BLaER1 treated with 17β-estradiol and CSF1 and Interleukin-3, amounts not matched to agents 10 nM and 100 nM (cell line): ENCODE results near the gene KRTAP10-3.

Source experiments
- H3K27ac ChIP-seq, 11 experiments: shearing (Covaris generic); formaldehyde crosslinking; 2 replicates each; pipeline ENCODE4 v1.8.1; 2022
- H3K27me3 ChIP-seq, 11 experiments: shearing (Covaris generic); formaldehyde crosslinking; 2 replicates each; pipeline ENCODE4 v1.8.1; 2022
- H3K36me3 ChIP-seq, 11 experiments: shearing (Covaris generic); formaldehyde crosslinking; 2 replicates each; pipeline ENCODE4 v1.8.1; 2022
- H3K4me1 ChIP-seq, 10 experiments: shearing (Covaris generic); formaldehyde crosslinking; 2 replicates each; pipeline ENCODE4 v1.8.1; 2022
- H3K4me2 ChIP-seq, 11 experiments: shearing (Covaris generic); formaldehyde crosslinking; 2 replicates each; pipeline ENCODE4 v1.8.1; 2022
- H3K4me3 ChIP-seq, 10 experiments: shearing (Covaris generic); formaldehyde crosslinking; 2 replicates each; pipeline ENCODE4 v1.8.1; 2022
- H3K9ac ChIP-seq, 11 experiments: shearing (Covaris generic); formaldehyde crosslinking; 2 replicates each; pipeline ENCODE4 v1.8.1; 2022
- H3K9me3 ChIP-seq, 11 experiments: shearing (Covaris generic); formaldehyde crosslinking; replicated peaks in 1 of 11; 2 replicates each; pipeline ENCODE4 v1.8.1; 2022
- H4K20me1 ChIP-seq, 11 experiments: shearing (Covaris generic); formaldehyde crosslinking; 2 replicates each; pipeline ENCODE4 v1.8.1; 2022
- Cebpa-rat ChIP-seq, 11 experiments: shearing (Covaris generic); IDR thresholded peaks; 2 replicates each; pipeline ENCODE4 v1.8.1; 2022

KRTAP10-3 gene

GRCh38 chr21:44528634-44528995 is 30.0 kb downstream of the KRTAP10-3 start:
- Histone ChIP-seq H3K4me2 (no peak overlapping the region), H3K4me1 (no peaks in the 10 kb centered on the region), H3K36me3 (no peaks in the 10 kb centered on the region), H4K20me1 (no peaks in the 10 kb centered on the region), H3K27ac (no peak overlapping the region), H3K4me3 (no peak overlapping the region), H3K9ac (no peak overlapping the region), H3K27me3 (no peaks in the 10 kb centered on the region), H3K9me3 (peaks cover 13 to 22% (median 19%) of the 10 kb centered on the region in 11 experiments; a peak in 21 of 22 replicates)
- TF ChIP-seq Cebpa-rat (IDR thresholded peaks at IDR 0.05) = no peak

DNA sequence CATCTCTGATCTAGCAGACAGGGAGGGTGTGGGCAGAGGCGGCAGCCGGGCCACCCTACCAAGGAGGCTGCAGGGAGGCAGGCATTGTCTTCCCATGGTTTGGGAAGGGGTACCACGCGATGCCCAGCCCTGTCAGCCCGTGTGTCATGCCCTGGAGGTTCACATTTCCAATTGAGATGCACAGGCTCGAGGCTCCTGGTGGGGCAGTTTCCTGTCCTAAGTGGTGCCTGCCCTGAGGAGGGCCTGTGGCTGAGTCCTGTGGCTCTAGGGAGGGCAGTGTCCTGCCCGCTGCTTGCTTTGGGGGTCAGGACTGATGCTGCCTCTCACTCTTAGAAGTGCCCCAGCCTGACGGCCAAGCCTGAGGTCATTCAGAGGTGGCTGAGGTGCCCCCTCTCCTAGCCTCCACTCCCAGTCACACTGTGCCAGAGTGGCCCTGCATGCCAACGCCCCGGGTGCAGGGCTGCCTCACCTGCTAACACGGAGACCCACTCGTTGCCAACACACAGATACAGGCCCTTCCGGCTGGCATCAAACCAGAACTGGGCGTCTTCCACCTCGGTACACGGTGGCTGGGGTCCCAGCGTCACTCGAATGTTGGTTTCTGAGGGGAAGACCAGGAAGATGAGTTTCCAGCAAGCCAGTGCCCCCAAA is 30.5 kb downstream of the KRTAP10-3 start:
- peaks cover 13 to 27% (median 24%) of the 10 kb centered on the region in 11 experiments; a peak in 21 of 22 replicates for H3K9me3 ChIP-seq
- no peaks in the 10 kb centered on the region for H4K20me1 ChIP-seq
- TF ChIP-seq Cebpa-rat (IDR thresholded peaks at IDR 0.05) = no peak
- H3K27ac ChIP-seq = no peak overlapping the region
- H3K27me3 ChIP-seq = no peaks in the 10 kb centered on the region
- H3K4me2 ChIP-seq = no peak overlapping the region
- no peak overlapping the region for H3K9ac ChIP-seq
- no peaks in the 10 kb centered on the region for H3K4me1 ChIP-seq
- H3K36me3 ChIP-seq = no peaks in the 10 kb centered on the region
- no peak overlapping the region for H3K4me3 ChIP-seq

GRCh38 chr21:44527156-44527982 is 31.2 kb downstream of the KRTAP10-3 start:
- Histone ChIP-seq H3K9me3 (peaks cover 13 to 30% (median 24%) of the 10 kb centered on the region in 11 experiments; a peak in 21 of 22 replicates), H3K36me3 (no peaks in the 10 kb centered on the region), H3K9ac (no peak overlapping the region), H3K27me3 (no peaks in the 10 kb centered on the region), H3K4me3 (no peak overlapping the region), H4K20me1 (no peaks in the 10 kb centered on the region), H3K4me1 (no peaks in the 10 kb centered on the region), H3K27ac (no peak overlapping the region), H3K4me2 (no peak overlapping the region)
- TF ChIP-seq Cebpa-rat (IDR thresholded peaks at IDR 0.05) = no peak

GRCh38 chr21:44526096-44526997 is 32.2 kb downstream of the KRTAP10-3 start:
- H3K4me3 ChIP-seq = no peak overlapping the region
- no peak overlapping the region for H3K9ac ChIP-seq
- no peak for TF ChIP-seq Cebpa-rat (IDR thresholded peaks at IDR 0.05)
- H3K4me2 ChIP-seq = no peak overlapping the region
- H3K27ac ChIP-seq = no peak overlapping the region
- peaks cover 13 to 30% (median 24%) of the 10 kb centered on the region in 11 experiments; a peak in 21 of 22 replicates for H3K9me3 ChIP-seq
- H3K27me3 ChIP-seq = no peaks in the 10 kb centered on the region
- no peaks in the 10 kb centered on the region for H4K20me1 ChIP-seq
- H3K4me1 ChIP-seq = no peaks in the 10 kb centered on the region
- H3K36me3 ChIP-seq = no peaks in the 10 kb centered on the region

GRCh38 chr21:44525391-44526095 is 33.1 kb downstream of the KRTAP10-3 start:
- TF ChIP-seq Cebpa-rat (IDR thresholded peaks at IDR 0.05) = no peak
- no peak overlapping the region for H3K27ac ChIP-seq
- H3K36me3 ChIP-seq = no peaks in the 10 kb centered on the region
- H4K20me1 ChIP-seq = no peaks in the 10 kb centered on the region
- H3K9me3 ChIP-seq = peaks cover 13 to 30% (median 24%) of the 10 kb centered on the region in 11 experiments; a peak in 21 of 22 replicates
- no peaks in the 10 kb centered on the region for H3K27me3 ChIP-seq
- no peak overlapping the region for H3K4me2 ChIP-seq
- H3K4me1 ChIP-seq = no peaks in the 10 kb centered on the region
- no peak overlapping the region for H3K4me3 ChIP-seq
- H3K9ac ChIP-seq = no peak overlapping the region

DNA sequence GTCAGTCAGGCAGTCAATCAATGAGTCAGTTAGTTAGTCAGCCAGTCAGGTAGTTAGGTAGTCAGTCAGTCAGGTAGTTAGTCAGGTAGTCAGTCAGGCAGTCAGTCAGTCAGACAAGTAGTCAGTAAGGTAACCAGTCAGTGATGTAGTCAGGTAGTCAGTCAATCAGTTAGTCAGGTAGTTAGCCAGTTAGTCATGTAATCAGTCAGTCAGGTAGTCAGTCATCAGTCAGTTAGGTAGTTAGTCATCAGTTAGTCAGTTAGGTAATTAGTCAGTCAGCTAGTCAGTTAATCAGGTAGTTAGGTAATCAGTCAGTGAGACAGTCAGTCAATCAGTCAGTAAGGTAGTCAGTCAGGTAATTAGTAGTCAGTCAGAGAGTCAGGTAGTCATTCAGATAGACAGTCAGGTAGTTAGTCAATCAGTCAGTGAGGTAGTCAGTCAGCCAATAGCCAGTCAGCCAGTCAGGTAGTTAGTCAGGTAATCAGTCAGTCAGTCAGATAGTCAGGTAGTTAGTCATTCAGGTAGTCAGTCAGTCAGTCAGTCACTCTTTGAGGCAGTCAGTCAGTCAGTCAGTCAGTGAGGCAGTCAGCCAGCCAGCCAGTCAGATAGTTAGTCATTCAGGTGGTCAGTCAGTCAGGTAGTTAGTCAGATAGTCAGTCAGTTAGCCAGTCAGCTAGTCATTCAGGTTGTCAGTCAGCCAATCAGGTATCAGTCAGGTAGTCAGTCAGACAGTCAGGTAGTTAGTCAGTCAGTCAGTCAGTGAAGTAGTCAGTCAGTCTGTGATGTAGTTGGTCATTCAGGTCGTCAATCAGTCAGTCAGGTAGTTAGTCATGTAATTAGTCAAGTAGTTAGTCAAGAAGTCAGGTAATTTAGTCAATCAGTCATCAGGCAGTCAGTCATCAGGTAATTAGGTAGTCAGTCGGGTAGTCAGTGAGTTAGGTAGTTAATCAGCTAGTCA is 33.9 kb downstream of the KRTAP10-3 start:
- H4K20me1 ChIP-seq = no peaks in the 10 kb centered on the region
- no peak overlapping the region for H3K4me2 ChIP-seq
- no peaks in the 10 kb centered on the region for H3K27me3 ChIP-seq
- H3K9ac ChIP-seq = no peak overlapping the region
- H3K27ac ChIP-seq = no peak overlapping the region
- peaks cover 13 to 30% (median 24%) of the 10 kb centered on the region in 11 experiments; a peak in 21 of 22 replicates for H3K9me3 ChIP-seq
- no peaks in the 10 kb centered on the region for H3K4me1 ChIP-seq
- H3K4me3 ChIP-seq = no peak overlapping the region
- no peak for TF ChIP-seq Cebpa-rat (IDR thresholded peaks at IDR 0.05)
- no peaks in the 10 kb centered on the region for H3K36me3 ChIP-seq

DNA sequence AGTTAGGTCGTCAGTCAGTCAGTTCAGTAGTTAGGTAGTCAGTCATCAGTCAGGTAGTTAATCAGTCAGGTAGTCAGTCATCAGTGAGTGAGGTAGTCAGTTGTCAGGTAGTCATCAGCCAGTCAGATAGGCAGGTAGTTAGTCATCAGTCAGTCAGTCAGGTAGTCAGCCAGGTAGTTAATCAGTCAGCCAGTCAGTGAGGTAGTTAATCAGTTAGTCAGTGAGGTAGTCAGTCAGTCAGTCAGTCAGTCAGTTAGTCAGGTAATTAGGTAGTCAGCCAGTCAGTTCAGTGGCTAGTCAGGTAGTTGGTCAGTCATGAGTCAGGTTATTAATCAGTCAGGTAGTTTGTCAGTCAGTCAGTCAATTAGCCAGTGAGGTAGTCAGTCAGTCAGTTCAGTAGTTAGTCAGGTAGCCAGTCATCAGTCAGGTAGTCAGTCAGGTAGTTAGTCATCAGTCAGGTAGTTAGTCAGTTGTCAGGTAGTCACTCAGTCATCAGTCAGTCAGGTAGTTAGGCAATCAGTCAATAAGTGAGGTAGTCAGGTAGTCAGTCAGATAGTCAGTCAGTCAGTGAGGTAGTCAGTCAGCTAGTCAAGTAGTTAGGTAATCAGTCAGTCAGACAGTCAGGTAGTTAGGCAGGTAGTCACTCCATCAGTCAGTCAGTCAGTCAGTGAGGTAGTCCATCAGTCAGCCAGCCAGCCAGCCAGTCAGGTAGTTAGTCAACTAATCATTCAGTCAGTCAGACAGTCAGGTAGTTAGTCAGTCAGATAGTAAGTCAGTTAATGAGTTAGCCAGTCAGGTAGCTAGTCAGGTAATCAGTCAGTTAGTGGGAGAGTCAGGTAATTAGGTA is 34.8 kb downstream of the KRTAP10-3 start:
- no peak for TF ChIP-seq Cebpa-rat (IDR thresholded peaks at IDR 0.05)

More for the DNA sequence above, 34.8 kb downstream of the KRTAP10-3 start:
- H3K27me3 ChIP-seq = no peaks in the 10 kb centered on the region
- no peaks in the 10 kb centered on the region for H3K4me1 ChIP-seq
- H3K27ac ChIP-seq = no peak overlapping the region
- H3K9me3 ChIP-seq = peaks cover 13 to 33% (median 24%) of the 10 kb centered on the region in 11 experiments; a peak in 21 of 22 replicates
- no peak overlapping the region for H3K4me3 ChIP-seq
- H4K20me1 ChIP-seq = no peaks in the 10 kb centered on the region
- H3K4me2 ChIP-seq = no peak overlapping the region
- H3K9ac ChIP-seq = no peak overlapping the region
- no peaks in the 10 kb centered on the region for H3K36me3 ChIP-seq
